SK-N-SH treated with all-trans-retinoic acid at 6 μM for 48 hours (cell line): Measurements from ENCODE around the gene SVOPL.

ENCODE experiments used
- ATAC-seq: fragments of 200-7000 bp; cut with Tn5 transposase; 3 replicates; pipeline ENCODE4 v1.9.1; 2020; ENCODE audit warnings: mild to moderate bottlenecking, moderate library complexity
- ARNTL ChIP-seq: fragments of 450-650 bp; formaldehyde crosslinking; IDR thresholded peaks from 2 replicates; pipeline ENCODE4 v1.5.0; 2020; ENCODE audit warnings: low read depth, mild to moderate bottlenecking, moderate library complexity, borderline replicate concordance
- BACH2 ChIP-seq: fragments of 250-450 bp; sonication (Bioruptor Pico); IDR thresholded peaks from 2 replicates; pipeline ENCODE4 v1.9.0; 2021; ENCODE audit warnings: mild to moderate bottlenecking, borderline replicate concordance
- CSDC2 ChIP-seq: fragments of 250-450 bp; sonication (Bioruptor Pico); IDR thresholded peaks from 2 replicates; pipeline ENCODE4 v1.5.0; 2020; ENCODE audit warnings: mild to moderate bottlenecking, moderate library complexity
- ESRRG ChIP-seq: fragments of 250-450 bp; sonication (Bioruptor Pico); IDR thresholded peaks from 2 replicates; pipeline ENCODE4 v1.6.1; 2021; ENCODE audit warnings: mild to moderate bottlenecking
- GLIS3 ChIP-seq: fragments of 250-450 bp; sonication (Bioruptor Pico); IDR thresholded peaks from 2 replicates; pipeline ENCODE4 v1.5.0; 2020; ENCODE audit warnings: mild to moderate bottlenecking, moderate library complexity
- ISL1 ChIP-seq: fragments of 250-450 bp; sonication (Bioruptor Pico); IDR thresholded peaks from 2 replicates; pipeline ENCODE4 v2.1.2; 2022; ENCODE audit warnings: mild to moderate bottlenecking, moderate library complexity
- OSR1 ChIP-seq: fragments of 250-450 bp; sonication (Bioruptor Pico); IDR thresholded peaks from 2 replicates; pipeline ENCODE4 v1.8.0; 2022; ENCODE audit warnings: moderate library complexity, mild to moderate bottlenecking, inconsistent platforms
- PPARA ChIP-seq: fragments of 250-450 bp; sonication (Bioruptor Pico); IDR thresholded peaks from 2 replicates; pipeline ENCODE4 v1.5.0; 2020; ENCODE audit warnings: mild to moderate bottlenecking, borderline replicate concordance
- RARB ChIP-seq: fragments of 250-450 bp; sonication (Bioruptor Pico); IDR thresholded peaks from 2 replicates; pipeline ENCODE4 v1.8.0; 2021; ENCODE audit warnings: mild to moderate bottlenecking, moderate library complexity
- SNAI2 ChIP-seq: fragments of 250-450 bp; sonication (Bioruptor Pico); IDR thresholded peaks from 2 replicates; pipeline ENCODE4 v1.5.0; 2020; ENCODE audit warnings: mild to moderate bottlenecking, moderate library complexity
- TCF4 ChIP-seq: fragments of 250-450 bp; sonication (Bioruptor Pico); IDR thresholded peaks from 2 replicates; pipeline ENCODE4 v1.8.0; 2021; ENCODE audit warnings: mild to moderate bottlenecking, moderate library complexity, borderline replicate concordance
- TOX ChIP-seq: fragments of 250-450 bp; sonication (Bioruptor Pico); IDR thresholded peaks from 2 replicates; pipeline ENCODE4 v1.8.0; 2021; ENCODE audit warnings: mild to moderate bottlenecking, moderate library complexity, borderline replicate concordance
- ZC3H10 ChIP-seq: fragments of 250-450 bp; sonication (Bioruptor Pico); IDR thresholded peaks from 2 replicates; pipeline ENCODE4 v1.5.1; 2021; ENCODE audit warnings: mild to moderate bottlenecking, moderate library complexity
- ZFP3 ChIP-seq: fragments of 250-450 bp; sonication (Bioruptor Pico); IDR thresholded peaks from 2 replicates; pipeline ENCODE4 v1.5.0; 2020; ENCODE audit warnings: mild to moderate bottlenecking, moderate library complexity
- ZNF565 ChIP-seq: fragments of 450-650 bp; formaldehyde crosslinking; conservative IDR thresholded peaks from 2 replicates; pipeline ENCODE4 v1.5.0; 2020; ENCODE audit warnings: low read depth, mild to moderate bottlenecking, moderate library complexity
- ZNF70 ChIP-seq: fragments of 450-650 bp; formaldehyde crosslinking; IDR thresholded peaks from 2 replicates; pipeline ENCODE4 v1.5.0; 2020; ENCODE audit warnings: mild to moderate bottlenecking, moderate library complexity
- ZNF8 ChIP-seq: fragments of 450-650 bp; formaldehyde crosslinking; IDR thresholded peaks from 2 replicates; pipeline ENCODE4 v1.5.0; 2020; ENCODE audit warnings: mild to moderate bottlenecking, moderate library complexity
- TF ChIP-seq, protein P1 (sequence below): fragments of 250-450 bp; sonication (Bioruptor Pico); IDR thresholded peaks from 2 replicates; pipeline ENCODE4 v1.8.0; 2020; ENCODE audit warnings: mild to moderate bottlenecking, moderate library complexity, borderline replicate concordance
- TF ChIP-seq, protein P2 (sequence below): fragments of 250-450 bp; sonication (Bioruptor Pico); IDR thresholded peaks from 2 replicates; pipeline ENCODE4 v1.5.0; 2020; ENCODE audit warnings: mild to moderate bottlenecking, moderate library complexity
- TF ChIP-seq, protein P3 (sequence below): fragments of 250-450 bp; sonication (Bioruptor Pico); IDR thresholded peaks from 2 replicates; pipeline ENCODE4 v1.8.0; 2021; ENCODE audit warnings: low read depth, mild to moderate bottlenecking, moderate library complexity, borderline replicate concordance
- TF ChIP-seq, protein P4 (sequence below): fragments of 250-450 bp; sonication (Bioruptor Pico); IDR thresholded peaks from 2 replicates; pipeline ENCODE4 v1.5.1; 2021; ENCODE audit warnings: mild to moderate bottlenecking, moderate library complexity
- TF ChIP-seq, protein P5 (sequence below): fragments of 250-450 bp; sonication (Bioruptor Pico); IDR thresholded peaks from 2 replicates; pipeline ENCODE4 v1.5.1; 2020; ENCODE audit warnings: low read depth, mild to moderate bottlenecking, moderate library complexity

The SVOPL gene

DNA sequence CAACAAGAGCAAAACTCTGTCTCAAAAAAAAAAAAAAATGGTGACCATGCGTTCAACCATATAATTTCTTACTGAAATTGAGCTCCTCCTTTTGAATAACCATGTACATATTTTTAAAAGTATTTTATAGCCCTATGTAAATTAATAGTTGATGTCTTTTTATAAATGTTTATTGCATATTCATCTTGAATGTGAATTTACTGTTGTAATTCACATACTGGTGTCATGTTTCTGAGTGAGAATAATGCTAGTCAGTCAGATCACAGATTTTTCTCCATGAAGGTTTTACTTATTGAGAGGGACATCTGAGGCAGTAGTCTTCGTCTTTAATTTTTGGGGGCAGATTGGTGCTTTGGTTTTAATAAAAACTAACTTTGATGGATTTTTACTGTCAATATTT lies 112.2 kb downstream of the SVOPL start:
- TF ChIP-seq TOX (CRISPR knock-in tag) (no peak), BACH2 (CRISPR knock-in tag) (no peak), ARNTL (CRISPR knock-in tag) (no peak), TCF4 (CRISPR knock-in tag) (no peak)
- ATAC-seq: no peak

DNA sequence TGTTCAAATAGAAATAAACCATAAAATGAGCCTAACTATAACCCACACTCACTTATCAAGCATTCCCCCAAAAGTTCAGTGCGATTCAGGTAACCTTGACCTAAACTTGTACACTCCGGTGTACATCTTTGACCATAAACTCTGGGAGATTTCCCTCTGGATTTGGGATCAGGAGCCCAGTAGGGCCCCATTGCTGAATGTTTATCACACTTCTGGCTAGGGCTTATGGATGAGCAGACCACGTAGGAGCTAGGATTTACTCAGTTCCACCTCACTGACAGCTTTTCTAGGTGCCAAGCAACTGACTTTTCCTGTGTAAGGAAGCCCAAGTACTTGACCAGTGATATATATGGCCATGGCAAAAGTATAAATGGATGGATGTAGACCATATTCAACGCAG lies 113.7 kb downstream of the SVOPL start:
- TF ChIP-seq OSR1 (no peak), ZNF8 (CRISPR knock-in tag) (no peak), CSDC2 (CRISPR knock-in tag) (no peak), GLIS3 (no peak), TCF4 (CRISPR knock-in tag) (no peak), SNAI2 (CRISPR knock-in tag) (no peak), ISL1 (CRISPR knock-in tag) (no peak), ZFP3 (CRISPR knock-in tag) (no peak), RARB (CRISPR knock-in tag) (no peak), ZC3H10 (CRISPR knock-in tag) (no peak), PPARA (CRISPR knock-in tag) (no peak), ARNTL (CRISPR knock-in tag) (no peak), BACH2 (CRISPR knock-in tag) (no peak), ZNF70 (CRISPR knock-in tag) (no peak)
- TF ChIP-seq, protein P1, sequence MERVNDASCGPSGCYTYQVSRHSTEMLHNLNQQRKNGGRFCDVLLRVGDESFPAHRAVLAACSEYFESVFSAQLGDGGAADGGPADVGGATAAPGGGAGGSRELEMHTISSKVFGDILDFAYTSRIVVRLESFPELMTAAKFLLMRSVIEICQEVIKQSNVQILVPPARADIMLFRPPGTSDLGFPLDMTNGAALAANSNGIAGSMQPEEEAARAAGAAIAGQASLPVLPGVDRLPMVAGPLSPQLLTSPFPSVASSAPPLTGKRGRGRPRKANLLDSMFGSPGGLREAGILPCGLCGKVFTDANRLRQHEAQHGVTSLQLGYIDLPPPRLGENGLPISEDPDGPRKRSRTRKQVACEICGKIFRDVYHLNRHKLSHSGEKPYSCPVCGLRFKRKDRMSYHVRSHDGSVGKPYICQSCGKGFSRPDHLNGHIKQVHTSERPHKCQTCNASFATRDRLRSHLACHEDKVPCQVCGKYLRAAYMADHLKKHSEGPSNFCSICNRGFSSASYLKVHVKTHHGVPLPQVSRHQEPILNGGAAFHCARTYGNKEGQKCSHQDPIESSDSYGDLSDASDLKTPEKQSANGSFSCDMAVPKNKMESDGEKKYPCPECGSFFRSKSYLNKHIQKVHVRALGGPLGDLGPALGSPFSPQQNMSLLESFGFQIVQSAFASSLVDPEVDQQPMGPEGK (CRISPR knock-in tag): no peak
- TF ChIP-seq, protein P2, sequence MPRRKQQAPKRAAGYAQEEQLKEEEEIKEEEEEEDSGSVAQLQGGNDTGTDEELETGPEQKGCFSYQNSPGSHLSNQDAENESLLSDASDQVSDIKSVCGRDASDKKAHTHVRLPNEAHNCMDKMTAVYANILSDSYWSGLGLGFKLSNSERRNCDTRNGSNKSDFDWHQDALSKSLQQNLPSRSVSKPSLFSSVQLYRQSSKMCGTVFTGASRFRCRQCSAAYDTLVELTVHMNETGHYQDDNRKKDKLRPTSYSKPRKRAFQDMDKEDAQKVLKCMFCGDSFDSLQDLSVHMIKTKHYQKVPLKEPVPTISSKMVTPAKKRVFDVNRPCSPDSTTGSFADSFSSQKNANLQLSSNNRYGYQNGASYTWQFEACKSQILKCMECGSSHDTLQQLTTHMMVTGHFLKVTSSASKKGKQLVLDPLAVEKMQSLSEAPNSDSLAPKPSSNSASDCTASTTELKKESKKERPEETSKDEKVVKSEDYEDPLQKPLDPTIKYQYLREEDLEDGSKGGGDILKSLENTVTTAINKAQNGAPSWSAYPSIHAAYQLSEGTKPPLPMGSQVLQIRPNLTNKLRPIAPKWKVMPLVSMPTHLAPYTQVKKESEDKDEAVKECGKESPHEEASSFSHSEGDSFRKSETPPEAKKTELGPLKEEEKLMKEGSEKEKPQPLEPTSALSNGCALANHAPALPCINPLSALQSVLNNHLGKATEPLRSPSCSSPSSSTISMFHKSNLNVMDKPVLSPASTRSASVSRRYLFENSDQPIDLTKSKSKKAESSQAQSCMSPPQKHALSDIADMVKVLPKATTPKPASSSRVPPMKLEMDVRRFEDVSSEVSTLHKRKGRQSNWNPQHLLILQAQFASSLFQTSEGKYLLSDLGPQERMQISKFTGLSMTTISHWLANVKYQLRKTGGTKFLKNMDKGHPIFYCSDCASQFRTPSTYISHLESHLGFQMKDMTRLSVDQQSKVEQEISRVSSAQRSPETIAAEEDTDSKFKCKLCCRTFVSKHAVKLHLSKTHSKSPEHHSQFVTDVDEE (CRISPR knock-in tag): no peak
- TF ChIP-seq, protein P3, sequence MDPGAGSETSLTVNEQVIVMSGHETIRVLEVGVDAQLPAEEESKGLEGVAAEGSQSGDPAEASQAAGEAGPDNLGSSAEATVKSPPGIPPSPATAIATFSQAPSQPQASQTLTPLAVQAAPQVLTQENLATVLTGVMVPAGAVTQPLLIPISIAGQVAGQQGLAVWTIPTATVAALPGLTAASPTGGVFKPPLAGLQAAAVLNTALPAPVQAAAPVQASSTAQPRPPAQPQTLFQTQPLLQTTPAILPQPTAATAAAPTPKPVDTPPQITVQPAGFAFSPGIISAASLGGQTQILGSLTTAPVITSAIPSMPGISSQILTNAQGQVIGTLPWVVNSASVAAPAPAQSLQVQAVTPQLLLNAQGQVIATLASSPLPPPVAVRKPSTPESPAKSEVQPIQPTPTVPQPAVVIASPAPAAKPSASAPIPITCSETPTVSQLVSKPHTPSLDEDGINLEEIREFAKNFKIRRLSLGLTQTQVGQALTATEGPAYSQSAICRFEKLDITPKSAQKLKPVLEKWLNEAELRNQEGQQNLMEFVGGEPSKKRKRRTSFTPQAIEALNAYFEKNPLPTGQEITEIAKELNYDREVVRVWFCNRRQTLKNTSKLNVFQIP: no peak
- TF ChIP-seq, protein P4, sequence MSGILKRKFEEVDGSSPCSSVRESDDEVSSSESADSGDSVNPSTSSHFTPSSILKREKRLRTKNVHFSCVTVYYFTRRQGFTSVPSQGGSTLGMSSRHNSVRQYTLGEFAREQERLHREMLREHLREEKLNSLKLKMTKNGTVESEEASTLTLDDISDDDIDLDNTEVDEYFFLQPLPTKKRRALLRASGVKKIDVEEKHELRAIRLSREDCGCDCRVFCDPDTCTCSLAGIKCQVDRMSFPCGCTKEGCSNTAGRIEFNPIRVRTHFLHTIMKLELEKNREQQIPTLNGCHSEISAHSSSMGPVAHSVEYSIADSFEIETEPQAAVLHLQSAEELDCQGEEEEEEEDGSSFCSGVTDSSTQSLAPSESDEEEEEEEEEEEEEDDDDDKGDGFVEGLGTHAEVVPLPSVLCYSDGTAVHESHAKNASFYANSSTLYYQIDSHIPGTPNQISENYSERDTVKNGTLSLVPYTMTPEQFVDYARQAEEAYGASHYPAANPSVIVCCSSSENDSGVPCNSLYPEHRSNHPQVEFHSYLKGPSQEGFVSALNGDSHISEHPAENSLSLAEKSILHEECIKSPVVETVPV (CRISPR knock-in tag): no peak
- no peak for ATAC-seq

DNA sequence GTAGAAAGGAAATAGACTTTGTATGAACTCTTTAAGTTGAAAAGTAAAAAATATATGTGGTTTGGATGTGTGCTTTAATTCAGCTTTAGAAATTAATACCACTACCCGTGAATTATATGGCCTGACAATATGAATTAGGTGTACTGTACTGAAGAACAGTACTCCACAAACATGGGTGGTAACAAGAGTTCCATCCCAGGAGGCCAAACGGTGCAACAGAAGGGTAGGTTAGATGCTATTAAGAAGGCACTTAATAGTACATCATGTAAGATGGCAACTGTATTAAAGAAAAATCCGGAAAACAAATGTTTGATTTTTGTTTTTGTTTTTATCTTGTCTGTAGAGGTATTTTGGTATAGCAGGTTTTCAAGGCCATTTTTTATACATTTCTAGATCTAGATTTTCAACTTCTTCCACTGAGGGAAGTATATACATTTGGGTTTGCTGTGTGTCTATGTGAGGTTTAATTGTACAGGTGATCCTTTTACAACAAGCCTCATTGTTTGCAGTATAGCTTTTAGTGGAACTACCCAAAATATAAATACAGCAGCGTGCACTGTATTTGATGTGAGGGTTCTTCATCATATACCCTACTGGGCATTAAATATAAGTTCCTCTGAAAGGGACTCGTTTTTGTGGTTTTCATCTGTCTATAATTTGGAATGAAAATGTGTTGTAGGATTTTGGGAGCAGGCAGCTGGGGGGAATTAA lies 115.7 kb downstream of the SVOPL start:
- ATAC-seq: no peak
- TF ChIP-seq, protein P5, sequence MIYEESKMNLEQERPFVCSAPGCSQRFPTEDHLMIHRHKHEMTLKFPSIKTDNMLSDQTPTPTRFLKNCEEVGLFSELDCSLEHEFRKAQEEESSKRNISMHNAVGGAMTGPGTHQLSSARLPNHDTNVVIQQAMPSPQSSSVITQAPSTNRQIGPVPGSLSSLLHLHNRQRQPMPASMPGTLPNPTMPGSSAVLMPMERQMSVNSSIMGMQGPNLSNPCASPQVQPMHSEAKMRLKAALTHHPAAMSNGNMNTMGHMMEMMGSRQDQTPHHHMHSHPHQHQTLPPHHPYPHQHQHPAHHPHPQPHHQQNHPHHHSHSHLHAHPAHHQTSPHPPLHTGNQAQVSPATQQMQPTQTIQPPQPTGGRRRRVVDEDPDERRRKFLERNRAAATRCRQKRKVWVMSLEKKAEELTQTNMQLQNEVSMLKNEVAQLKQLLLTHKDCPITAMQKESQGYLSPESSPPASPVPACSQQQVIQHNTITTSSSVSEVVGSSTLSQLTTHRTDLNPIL (CRISPR knock-in tag): no peak
- TF ChIP-seq TOX (CRISPR knock-in tag) (no peak), OSR1 (no peak), ESRRG (CRISPR knock-in tag) (no peak), ZNF70 (CRISPR knock-in tag) (no peak), ZNF8 (CRISPR knock-in tag) (no peak), ARNTL (CRISPR knock-in tag) (no peak), GLIS3 (no peak), ZNF565 (CRISPR knock-in tag) (no peak), TCF4 (CRISPR knock-in tag) (no peak)
- TF ChIP-seq, protein P2 (CRISPR knock-in tag): no peak
- TF ChIP-seq, all 23 proteins: peak for 0
